HG02870 (cell line): ENCODE measurements around the gene SART1.
"Not testable (repeated sequence)": the region's sequence is repeated elsewhere in the genome, so short reads cannot be mapped to it uniquely, and the experiment has no call there.

Source experiments
- ATAC-seq: cut with Tn5 transposase; IDR thresholded peaks from one replicate; pipeline ENCODE4 v1.9.1; 2021; ENCODE audit warnings: mild to moderate bottlenecking, moderate library complexity; ENCODE audit not compliant: unreplicated experiment

Gene SART1

GRCh38 chr11:65932558-65932919, 29.0 kb upstream of the SART1 start:
- no peak for ATAC-seq

GRCh38 chr11:65934014-65934413, 27.5 kb upstream of the SART1 start:
- ATAC-seq = no peak

- no peak for ATAC-seq
Observed at GRCh38 chr11:65937766-65938165, 23.8 kb upstream of the SART1 start.

GRCh38 chr11:65941720-65942310, 19.7 kb upstream of the SART1 start:
- no peak for ATAC-seq

GRCh38 chr11:65942531-65942930, 19.0 kb upstream of the SART1 start:
- ATAC-seq = no peak

- no peak for ATAC-seq
Observed at GRCh38 chr11:65944191-65944590, 17.3 kb upstream of the SART1 start.

GRCh38 chr11:65944767-65945166, 16.8 kb upstream of the SART1 start:
- no peak for ATAC-seq

GRCh38 chr11:65945430-65945911, 16.1 kb upstream of the SART1 start, which contains the start of gene TSGA10IP:
TSGA10IP (plus strand) TSS chr11:65945480; CDS start chr11:65945676, 196 bp downstream.
- no peak for ATAC-seq

GRCh38 chr11:65945941-65946558, 15.5 kb upstream of the SART1 start:
- no peak for ATAC-seq

- no peak for ATAC-seq
Observed at GRCh38 chr11:65946655-65947054, 14.9 kb upstream of the SART1 start.

- ATAC-seq = no peak
Observed at GRCh38 chr11:65947133-65947532, 14.4 kb upstream of the SART1 start.

GRCh38 chr11:65947603-65948125, 13.9 kb upstream of the SART1 start:
- no peak for ATAC-seq

- not testable (repeated sequence) for ATAC-seq
Observed at GRCh38 chr11:65950711-65951110, 10.8 kb upstream of the SART1 start.

GRCh38 chr11:65951641-65952040, 9.9 kb upstream of the SART1 start:
- ATAC-seq = not testable (repeated sequence)

GRCh38 chr11:65952052-65952521, 9.4 kb upstream of the SART1 start:
- no peak for ATAC-seq

- no peak for ATAC-seq
Observed at GRCh38 chr11:65953471-65953870, 8.1 kb upstream of the SART1 start.

- no peak for ATAC-seq
Observed at GRCh38 chr11:65954771-65955170, 6.8 kb upstream of the SART1 start.

- no peak for ATAC-seq
Observed at GRCh38 chr11:65958291-65958690, 3.2 kb upstream of the SART1 start.

GRCh38 chr11:65958774-65959420, 2.6 kb upstream of the SART1 start:
- ATAC-seq = no peak

GRCh38 chr11:65960824-65961266, 689 bp upstream of the SART1 start:
- no peak for ATAC-seq

- ATAC-seq = no peak
Observed at GRCh38 chr11:65962141-65962564, 619 bp downstream of the SART1 start.

GRCh38 chr11:65964906-65965305, 3.4 kb downstream of the SART1 start:
- no peak for ATAC-seq
